ENCODE measurements around the gene ITIH4.

Gene ITIH4

DNA sequence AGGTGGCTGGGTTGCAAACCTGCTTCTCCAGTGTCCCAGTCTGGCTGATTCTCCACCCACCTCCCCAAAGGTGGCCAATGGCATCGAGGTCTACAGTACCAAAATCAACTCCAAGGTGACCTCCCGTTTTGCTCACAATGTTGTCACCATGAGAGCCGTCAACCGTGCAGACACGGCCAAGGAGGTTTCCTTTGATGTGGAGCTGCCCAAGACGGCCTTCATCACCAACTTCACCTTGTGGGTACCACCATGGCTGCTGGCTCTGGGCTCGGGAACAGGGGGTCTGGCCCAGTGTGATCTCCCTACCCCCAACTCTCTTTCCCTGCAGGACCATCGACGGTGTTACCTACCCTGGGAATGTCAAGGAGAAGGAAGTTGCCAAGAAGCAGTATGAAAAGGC, 34.1 kb downstream of the ITIH4 start:
- TF ChIP-seq CTCF (IDR thresholded peaks at IDR 0.05) = no peak

DNA sequence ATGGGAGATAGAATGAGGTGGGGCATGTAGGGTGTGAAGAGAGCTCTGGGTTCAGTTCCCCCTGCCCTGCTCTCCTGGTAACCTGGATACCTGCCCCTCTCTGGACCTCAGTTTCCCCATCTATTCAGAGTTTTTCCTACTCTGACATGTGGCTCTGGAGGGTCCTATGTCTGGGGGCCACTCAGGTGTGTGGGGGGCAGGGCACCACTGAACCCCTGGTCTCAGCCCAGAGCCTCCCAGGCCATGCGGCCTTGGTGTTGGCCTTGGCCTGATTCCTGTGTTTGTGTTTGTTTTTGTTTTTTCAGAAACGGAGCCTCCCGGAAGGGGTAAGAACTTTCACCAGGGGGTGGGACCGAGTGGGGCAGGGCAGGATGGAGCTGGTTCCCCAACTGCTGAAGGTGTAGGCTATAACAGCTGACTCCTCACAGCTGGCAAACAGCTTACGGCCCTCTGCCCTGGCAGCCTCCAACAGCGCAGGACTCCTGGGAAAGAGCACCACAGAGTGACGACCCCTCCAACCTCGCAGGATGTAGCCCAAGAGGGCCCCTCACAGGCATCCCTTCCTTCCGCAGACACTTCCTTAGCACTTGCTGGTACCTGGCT, 35.1 kb downstream of the ITIH4 start:
- no peak for TF ChIP-seq CTCF (IDR thresholded peaks at IDR 0.05)

DNA sequence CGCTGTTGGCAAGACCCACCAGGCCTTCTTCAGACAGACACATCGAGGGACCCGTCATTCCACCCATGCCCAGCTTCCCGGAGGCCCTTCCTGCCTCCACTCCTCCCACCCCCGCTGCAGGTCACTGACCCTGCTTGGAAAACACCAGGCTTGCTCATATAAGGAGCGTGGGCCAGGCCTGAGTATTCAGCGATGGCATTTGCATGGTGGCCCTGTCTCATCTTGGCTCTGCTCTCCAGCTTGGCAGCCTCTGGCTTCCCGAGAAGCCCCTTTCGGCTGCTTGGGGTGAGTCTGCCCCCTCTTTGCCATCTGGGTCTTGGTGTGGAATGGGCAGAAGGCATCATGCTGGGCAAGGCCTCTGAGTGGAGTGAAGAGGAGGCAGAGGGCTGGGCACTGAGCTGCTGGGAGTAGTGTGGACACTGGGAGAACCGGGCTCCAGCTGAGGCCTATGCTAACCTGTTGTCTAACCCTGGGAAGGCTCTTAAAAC, 35.8 kb downstream of the ITIH4 start, which contains the start of gene ITIH3:
TSS of gene ITIH3 (plus strand) at position 185 of the 488 bp plus-strand sequence. CDS start at position 193, 8 bp downstream.
- no peak for TF ChIP-seq CTCF (IDR thresholded peaks at IDR 0.05)

DNA sequence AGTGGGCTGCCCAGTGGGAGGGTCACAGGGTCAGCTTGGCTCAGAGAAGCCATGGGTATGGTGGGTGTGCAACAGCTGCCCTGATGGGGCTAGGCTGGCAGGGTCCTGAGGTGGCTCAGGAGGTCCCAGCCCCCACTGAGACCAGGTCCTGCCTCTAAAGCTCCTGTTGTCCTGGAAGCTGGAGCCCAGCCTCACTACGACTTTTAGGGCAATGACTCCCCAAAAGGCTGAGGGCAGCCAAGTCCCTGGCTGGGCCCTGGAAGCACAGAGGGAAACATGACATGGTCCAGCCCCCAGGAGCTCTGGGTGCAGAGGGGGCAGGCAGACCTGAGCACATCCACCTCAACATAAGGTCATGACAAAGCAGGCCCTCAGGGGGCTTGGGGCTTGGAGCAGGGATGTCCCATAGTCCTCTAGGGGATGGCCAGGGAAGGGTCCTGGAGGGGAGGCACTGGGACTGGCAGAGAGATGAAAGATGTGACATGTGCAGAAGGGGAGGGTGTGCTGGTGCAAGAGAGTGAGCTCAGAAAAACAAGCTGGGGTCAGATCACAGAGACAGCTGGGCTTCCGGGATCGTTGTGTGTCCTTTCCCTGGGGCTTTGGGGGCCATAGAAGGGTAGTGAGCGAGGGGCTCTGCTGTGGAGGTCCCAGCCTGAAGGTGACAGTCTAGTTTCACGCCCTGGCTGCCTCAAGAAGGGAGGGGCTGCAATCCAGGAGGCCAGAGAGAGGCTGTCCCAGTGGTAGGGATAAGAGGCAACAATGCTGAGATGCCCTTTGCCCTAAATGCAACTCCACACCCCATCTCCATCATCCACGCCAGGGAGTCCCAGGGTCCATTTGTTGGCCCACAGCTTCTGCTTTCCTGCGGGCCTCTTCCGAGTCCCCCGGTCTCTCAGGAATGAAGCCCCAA, 36.5 kb downstream of the ITIH4 start:
- no peak for TF ChIP-seq CTCF (IDR thresholded peaks at IDR 0.05)

DNA sequence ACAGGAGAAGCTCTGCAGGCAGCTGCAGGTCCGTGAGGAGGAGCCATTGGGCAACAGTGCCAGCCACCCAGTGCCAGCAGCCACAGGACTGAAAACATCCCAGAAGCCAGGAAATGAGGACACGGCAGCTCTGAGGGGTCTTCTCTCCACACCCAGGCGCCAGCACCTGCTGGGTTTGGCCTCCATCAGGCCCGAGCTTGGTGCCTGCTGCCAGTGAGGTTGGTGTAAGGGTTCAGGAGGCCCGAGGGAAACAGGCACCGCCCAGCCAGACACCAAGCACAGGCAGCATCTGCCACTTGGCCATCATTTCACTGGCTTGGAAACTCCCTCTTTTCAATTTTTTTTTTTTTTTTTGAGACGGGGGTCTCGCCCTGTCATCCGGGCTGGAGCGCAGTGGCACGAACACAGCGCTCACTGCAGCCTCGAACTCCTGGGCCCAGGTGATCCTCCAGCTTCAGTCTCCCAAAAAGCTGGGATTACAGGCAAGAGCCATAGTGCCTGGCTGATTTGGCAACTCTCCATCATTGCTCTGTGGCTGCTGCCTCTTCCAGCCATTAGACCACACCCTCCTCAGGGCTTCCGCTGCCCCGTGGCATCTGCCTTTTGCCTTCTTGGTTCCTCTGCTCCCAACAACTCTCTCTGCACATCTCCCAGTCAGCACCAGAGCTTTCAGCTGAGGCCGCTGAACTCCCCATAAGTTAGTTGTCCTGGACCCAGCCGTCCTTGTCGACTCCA, 37.3 kb downstream of the ITIH4 start:
- TF ChIP-seq CTCF (IDR thresholded peaks at IDR 0.05) = no peak

DNA sequence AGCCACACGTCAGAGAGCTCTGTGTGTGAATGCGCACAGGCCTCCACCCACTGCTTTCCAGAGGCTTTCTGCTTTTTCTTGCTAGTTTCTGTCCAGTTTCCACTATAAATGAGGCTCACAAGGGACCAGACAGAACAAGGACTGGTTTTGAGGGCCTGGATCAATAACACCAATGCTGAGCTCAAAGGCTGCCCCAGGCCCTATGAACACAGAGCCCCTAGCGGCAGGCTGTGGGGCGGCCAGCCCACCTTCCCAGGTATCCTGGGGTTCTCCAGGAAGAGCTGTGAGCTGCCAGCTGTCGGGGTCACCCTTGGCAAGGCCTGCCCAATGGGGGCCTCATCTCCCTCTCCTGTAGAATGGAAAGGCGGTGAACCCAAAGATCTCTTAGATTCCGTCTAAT, 38.1 kb downstream of the ITIH4 start:
- no peak for TF ChIP-seq CTCF (IDR thresholded peaks at IDR 0.05)

GRCh38 chr3:52791928-52792327, 38.5 kb downstream of the ITIH4 start:
- TF ChIP-seq CTCF (IDR thresholded peaks at IDR 0.05) = no peak
